Stimulated activated CD8-positive, alpha-beta memory T cell treated with anti-CD3 and anti-CD28 coated beads, Interleukin-7, amount 100 ng/mL, for 4 hours (primary cell): ENCODE measurements around the gene SOX5.
"Not testable (repeated sequence)": the region's sequence is repeated elsewhere in the genome, so short reads cannot be mapped to it uniquely, and the experiment has no call there.

Source experiments
- DNase-seq, 2 donors: peaks; one replicate each; pipeline ENCODE4 v3.0.0-alpha.2; 2020; ENCODE audit warnings: low read depth in 2 of 2

Gene SOX5

DNA sequence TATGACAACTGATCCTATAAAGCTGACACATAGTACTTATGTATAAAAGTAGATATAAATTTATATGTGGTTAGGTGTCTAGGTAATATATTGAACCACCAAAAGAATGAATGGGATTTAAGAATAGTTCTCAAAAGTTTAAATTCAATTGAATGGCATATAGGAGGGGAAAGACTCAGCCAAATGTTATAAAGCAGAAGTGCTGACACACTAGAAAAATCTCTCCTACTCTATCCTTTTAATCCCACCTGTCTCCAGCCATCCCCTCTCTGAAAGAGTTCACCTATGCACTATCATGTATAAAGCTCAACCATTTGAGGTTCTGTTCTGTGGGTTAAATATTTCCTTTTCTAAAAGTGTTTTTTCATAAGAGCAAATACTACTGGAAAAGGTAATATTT, 400.7 kb downstream of the SOX5 start:
- no peak for DNase-seq

GRCh38 chr12:23546756-23547155, 402.7 kb downstream of the SOX5 start:
- DNase-seq = no peak

DNA sequence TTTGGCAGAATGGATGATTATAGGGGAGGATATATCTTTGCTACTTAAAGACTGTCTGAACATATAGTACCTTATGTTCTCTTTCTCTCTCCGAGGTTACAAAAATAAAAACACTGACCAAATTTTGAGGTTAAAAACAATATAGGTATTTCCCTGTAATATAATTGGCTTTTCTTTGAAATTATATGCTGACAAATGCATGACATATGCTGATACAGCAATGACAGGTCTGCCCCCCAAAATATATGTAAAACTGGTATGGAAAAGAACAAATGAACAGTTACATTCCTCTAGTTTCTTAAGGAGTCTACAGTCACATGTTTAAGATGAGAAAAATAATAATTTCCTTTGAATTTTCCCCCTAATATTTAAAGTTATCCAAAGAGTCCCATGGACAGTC, 405.7 kb downstream of the SOX5 start:
- no peak for DNase-seq

DNA sequence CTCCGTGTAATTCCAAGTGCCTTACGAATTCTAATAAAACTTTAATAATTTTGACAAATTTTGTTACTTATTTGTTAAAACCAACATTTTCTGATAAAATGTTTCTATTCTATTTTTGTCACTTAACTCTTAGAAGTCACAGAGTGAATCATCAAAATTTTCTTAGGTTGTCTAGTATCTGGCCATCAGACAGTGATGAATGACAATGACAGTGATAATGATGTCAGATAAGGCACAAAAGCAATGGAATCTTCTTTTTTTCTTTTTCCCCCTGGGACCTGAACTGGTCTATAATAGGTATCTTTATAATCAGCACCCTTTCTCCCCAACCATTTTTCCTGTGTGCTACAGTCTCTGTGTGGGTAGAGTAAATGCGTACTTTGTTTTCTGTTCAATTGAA, 407.3 kb downstream of the SOX5 start:
- no peak for DNase-seq

- no peak for DNase-seq
Measured at GRCh38 chr12:23540572-23540971, 408.9 kb downstream of the SOX5 start.

GRCh38 chr12:23536293-23536692, 413.2 kb downstream of the SOX5 start:
- DNase-seq = no peak

DNA sequence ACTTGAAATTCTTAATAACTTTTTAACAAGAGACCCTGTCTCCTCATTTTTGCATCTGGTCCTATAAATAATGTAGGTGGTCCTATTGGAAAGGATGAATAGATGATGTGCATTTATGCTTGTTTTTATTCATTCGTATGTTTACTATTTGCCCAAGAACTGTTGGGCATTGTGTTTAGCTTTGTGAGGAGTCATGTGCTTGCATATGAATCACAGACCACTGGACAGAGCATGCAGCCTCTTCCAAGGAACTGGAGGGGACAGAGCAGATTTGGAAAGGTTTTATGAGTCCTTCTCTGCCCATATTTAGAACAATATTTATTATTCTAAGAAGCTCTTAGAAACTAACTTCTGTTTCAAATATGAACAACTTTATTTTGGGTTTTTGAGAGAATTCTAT, 414.0 kb downstream of the SOX5 start:
- no peak for DNase-seq

DNA sequence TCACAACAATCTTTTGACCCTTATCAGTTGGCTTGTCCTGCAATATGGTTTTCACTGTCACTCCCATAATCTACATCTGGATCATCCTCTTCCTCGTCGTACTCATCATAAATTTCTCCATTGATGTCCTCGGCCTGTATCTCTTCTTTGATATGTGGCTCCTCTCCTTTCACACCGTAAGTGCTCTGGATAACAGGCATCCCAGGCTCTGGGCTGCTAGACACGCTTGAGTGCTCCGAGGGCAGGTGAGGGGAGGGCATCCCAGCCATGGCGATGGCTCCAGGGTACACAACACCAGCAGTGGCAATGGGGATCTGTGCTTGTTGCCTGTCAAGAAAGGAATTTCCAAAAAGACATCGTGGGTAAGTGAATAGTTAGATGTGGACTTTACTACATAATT, 415.3 kb downstream of the SOX5 start:
- DNase-seq = no peak

- no peak for DNase-seq
Measured at GRCh38 chr12:23533699-23534098, 415.8 kb downstream of the SOX5 start.

DNA sequence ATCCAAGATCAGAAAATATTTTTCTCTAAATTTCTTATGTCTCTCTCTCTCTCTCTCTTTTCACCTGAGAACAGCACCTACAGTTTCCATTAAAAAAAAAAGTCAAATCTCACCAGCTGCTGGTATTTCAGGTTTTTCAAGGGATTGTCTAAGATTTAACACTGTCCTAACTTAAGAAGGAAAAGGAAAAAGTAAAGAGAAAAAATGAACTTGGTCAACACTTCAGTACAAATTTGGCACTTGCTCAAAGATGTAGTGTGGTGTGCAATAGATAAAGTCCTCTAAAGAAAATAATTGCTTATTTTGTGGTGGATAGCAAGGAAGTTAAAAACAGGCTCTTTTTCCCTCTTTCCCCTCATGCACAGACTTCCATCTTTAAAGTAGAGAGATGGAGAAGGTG, 416.2 kb downstream of the SOX5 start:
- no peak for DNase-seq

DNA sequence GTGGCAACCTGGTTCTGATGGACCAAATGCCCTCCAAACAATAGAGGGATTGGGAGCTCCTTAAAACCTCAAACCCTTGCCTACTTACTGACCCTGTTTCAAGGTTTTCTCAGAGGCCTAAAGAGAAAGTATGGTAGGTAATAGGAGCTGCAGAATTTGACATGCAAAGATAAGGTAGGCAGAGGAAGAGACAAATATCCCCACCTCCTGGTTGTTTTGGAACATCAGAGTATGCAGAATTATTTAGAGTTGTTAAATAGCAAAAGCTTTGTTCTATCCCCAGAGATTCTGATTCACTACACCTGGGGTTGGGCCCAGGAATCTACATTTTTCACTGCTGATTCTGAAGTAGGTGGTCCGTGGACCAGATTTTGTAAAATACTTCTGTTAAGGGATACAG, 421.2 kb downstream of the SOX5 start:
- DNase-seq = no peak

GRCh38 chr12:23525450-23526072, 423.9 kb downstream of the SOX5 start:
- DNase-seq = no peak

DNA sequence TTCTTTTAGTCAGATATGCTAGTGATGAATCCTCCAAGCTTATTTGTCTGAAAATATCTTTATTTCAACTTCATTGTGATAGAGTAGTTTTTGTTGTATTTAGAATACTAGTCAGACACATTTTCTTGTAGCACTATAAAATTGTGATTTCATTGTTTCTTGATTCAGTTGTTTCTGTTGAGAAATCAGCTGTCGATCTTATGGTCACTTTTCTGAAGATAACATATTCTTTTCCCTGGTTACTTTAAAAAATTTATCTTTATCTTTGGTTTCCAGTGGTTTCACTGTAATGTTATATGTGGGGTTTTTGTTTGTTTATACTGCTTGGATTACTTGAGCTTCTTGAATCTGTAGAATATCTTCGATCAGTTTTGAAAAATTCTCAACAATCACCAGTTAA, 426.1 kb downstream of the SOX5 start:
- no peak for DNase-seq

- DNase-seq = not testable (repeated sequence)
Measured at GRCh38 chr12:23519444-23519843, 430.0 kb downstream of the SOX5 start.

DNA sequence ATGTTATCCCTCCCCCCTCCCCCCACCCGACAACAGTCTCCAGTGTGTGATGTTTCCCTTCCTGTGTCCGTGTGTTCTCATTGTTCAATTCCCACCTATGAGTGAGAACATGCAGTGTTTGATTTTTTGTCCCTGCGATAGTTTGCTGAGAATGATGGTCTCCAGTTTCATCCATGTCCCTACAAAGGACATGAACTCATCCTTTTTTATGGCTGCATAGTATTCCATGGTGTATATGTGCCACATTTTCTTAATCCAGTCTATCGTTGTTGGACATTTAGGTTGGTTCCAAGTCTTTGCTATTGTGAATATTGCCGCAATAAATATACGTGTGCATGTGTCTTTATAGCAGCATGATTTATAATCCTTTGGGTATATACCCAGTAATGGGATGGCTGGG, 433.7 kb downstream of the SOX5 start:
- not testable (repeated sequence) for DNase-seq

- DNase-seq = no peak
Measured at GRCh38 chr12:23510484-23510883, 439.0 kb downstream of the SOX5 start.

DNA sequence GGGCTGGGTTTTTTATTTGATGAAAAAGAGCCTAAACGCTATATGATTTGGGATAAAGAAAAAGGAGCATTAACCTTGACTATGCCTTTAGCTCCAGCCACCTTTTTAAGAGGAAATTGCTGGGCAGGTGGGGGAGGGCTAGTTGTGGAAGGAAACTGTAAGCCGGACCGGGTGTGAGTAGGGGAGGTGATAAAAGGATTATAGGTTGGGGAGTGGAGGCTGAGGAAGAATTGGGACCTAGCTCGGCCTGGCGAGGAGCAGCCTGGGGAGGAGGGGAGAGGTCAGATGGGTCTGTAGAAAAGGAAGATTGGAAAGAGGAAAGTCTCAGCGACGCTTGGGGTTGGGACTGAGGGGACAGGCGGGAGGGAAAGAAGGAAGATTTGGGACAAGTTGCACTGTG, 439.6 kb downstream of the SOX5 start:
- DNase-seq = not testable (repeated sequence)

- not testable (repeated sequence) for DNase-seq
Measured at GRCh38 chr12:23507785-23508184, 441.7 kb downstream of the SOX5 start.

DNA sequence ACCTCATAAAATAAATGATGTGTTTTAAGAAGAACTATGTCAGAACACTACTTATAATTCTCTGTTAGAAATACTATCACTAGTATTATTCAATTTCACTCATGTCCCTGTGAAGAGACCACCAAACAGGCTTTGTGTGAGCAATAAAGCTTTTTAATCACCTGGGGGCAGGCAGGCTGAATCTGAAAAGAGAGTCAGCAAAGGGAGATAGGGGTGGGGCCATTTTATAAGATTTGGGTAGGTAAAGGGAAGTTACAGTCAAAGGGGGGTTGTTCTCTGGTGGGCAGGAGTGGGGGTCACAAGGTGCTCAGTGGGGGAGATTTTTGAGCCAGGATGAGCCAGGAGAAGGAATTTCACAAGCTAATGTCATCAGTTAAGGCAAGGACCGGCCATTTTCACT, 443.7 kb downstream of the SOX5 start:
- DNase-seq = not testable (repeated sequence)

GRCh38 chr12:23504641-23505399, 444.6 kb downstream of the SOX5 start:
- no peak for DNase-seq

GRCh38 chr12:23504043-23504442, 445.4 kb downstream of the SOX5 start:
- DNase-seq = no peak

DNA sequence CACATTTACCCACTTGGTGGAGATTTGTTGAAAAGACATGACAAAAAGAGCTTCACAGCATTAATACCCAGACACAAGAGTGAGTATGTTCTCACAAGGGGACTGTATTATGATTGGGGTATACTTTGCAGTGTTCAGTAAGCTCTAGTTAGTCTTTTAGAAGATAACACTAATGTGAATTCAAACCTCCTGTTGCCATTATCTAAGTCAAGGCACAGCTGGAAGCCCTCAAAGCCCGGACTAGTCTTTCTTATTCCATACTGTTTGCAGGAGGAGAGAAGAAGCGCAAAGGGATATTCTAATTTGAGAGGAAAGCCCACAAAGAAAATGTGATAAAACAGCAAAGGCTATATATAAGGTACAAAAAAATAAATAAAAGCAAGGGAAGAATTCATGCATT, 445.9 kb downstream of the SOX5 start:
- DNase-seq = no peak

DNA sequence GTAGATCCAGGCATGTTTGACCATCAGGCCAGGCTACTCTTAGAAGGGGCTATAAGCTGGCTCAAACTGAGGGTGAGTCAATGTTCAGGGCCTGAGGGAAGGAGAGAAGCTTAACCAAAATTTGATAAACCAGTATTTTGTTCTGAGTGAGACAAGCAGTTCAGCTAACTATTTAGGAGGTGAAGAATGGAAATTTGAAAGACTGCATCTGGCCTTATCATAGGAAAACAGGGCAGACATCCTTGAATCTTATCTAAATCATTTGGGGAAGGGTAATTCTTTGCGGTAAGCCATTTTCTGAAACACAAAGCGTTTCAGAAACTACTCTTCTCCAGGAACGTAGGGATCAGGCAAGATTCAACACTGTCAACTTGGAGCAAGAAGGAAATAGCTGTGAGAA, 447.2 kb downstream of the SOX5 start:
- DNase-seq = no peak

GRCh38 chr12:23495472-23495871, 454.0 kb downstream of the SOX5 start:
- DNase-seq = no peak
